Keratinocyte (primary cell): ENCODE measurements around the gene PLXNB3. TPM values are rescaled to one million over a fixed set of nuclear protein-coding genes. Genes with fewer than 3 reads are reported as not detected.

Experiments used
- DNase-seq: peaks from one replicate; pipeline ENCODE4 v3.0.0-alpha.2; 2011; ENCODE audit warnings: low read depth, missing footprints, low spot score
- FAIRE-seq: peaks from 2 replicates; lab custom pipeline; 2011; peaks lifted over from hg19 to GRCh38; lab: Jason Lieb, UNC
- H2AFZ ChIP-seq: 2 replicates; pipeline ENCODE4 v1.6.0; 2012; ENCODE audit warnings: low read length, control low read depth, inconsistent platforms; ENCODE audit not compliant: control insufficient read depth
- H3K27ac ChIP-seq: 2 replicates; pipeline ENCODE4 v1.5.1; 2011; ENCODE audit warnings: low read length; ENCODE audit not compliant: control insufficient read depth, insufficient read depth
- H3K27me3 ChIP-seq: 3 replicates; pipeline ENCODE4 v1.6.0; 2011; ENCODE audit warnings: low read length; ENCODE audit not compliant: control insufficient read depth, insufficient read depth; ENCODE audit errors: extremely low read depth
- H3K36me3 ChIP-seq, 2 experiments: 2 replicates in 1 of 2; 3 replicates in 1 of 2; pipeline ENCODE4 v1.5.1; 2011; ENCODE audit warnings: low read length in 2 of 2, mild to moderate bottlenecking in 1 of 2; ENCODE audit not compliant: control insufficient read depth in 2 of 2, insufficient read depth in 2 of 2; ENCODE audit errors: extremely low read depth in 1 of 2
- H3K4me1 ChIP-seq: 3 replicates; pipeline ENCODE4 v1.5.1; 2011; ENCODE audit warnings: low read length; ENCODE audit not compliant: control insufficient read depth, insufficient read depth; ENCODE audit errors: extremely low read depth
- H3K4me2 ChIP-seq: 3 replicates; pipeline ENCODE4 v1.6.0; 2011; ENCODE audit warnings: low read depth, low read length; ENCODE audit not compliant: control insufficient read depth, insufficient read depth; ENCODE audit errors: extremely low read depth
- H3K4me3 ChIP-seq, 3 experiments: fragments of 200-600 bp in 1 of 3; sonication (generic) in 1 of 3; 2 replicates in 2 of 3; 3 replicates in 1 of 3; pipeline ENCODE4 v1.5.1; 2011 to 2016; ENCODE audit warnings: low read length in 3 of 3, mild to moderate bottlenecking in 3 of 3, control low read depth in 2 of 3, inconsistent platforms in 1 of 3, low read depth in 1 of 3, mixed read lengths in 1 of 3, mixed run types in 1 of 3, moderate library complexity in 1 of 3; ENCODE audit not compliant: control insufficient read depth in 2 of 3, insufficient read depth in 2 of 3; ENCODE audit errors: extremely low read depth in 1 of 3
- H3K79me2 ChIP-seq: 2 replicates; pipeline ENCODE4 v1.6.0; 2012; ENCODE audit warnings: low read length; ENCODE audit not compliant: control insufficient read depth, insufficient read depth
- H3K9ac ChIP-seq: 3 replicates; pipeline ENCODE4 v1.6.0; 2011; ENCODE audit warnings: low read length; ENCODE audit not compliant: control insufficient read depth, insufficient read depth; ENCODE audit errors: extremely low read depth
- H3K9me1 ChIP-seq: 3 replicates; pipeline ENCODE4 v1.6.0; 2011; ENCODE audit warnings: low read length; ENCODE audit not compliant: control insufficient read depth, insufficient read depth; ENCODE audit errors: extremely low read depth
- H3K9me3 ChIP-seq: 2 replicates; pipeline ENCODE4 v1.5.1; 2012; ENCODE audit warnings: low read depth, low read length; ENCODE audit not compliant: control insufficient read depth
- H4K20me1 ChIP-seq: 3 replicates; pipeline ENCODE4 v1.6.0; 2011; ENCODE audit warnings: low read length; ENCODE audit not compliant: control insufficient read depth, insufficient read depth; ENCODE audit errors: extremely low read depth
- CTCF ChIP-seq, 3 experiments: IDR thresholded peaks in 1 of 3; conservative IDR thresholded peaks in 1 of 3; optimal IDR thresholded peaks in 1 of 3; 2 replicates in 2 of 3; 3 replicates in 1 of 3; pipeline versions ENCODE3 to v1.5.1; 2011; ENCODE audit warnings: low read length in 3 of 3, mild to moderate bottlenecking in 3 of 3, moderate library complexity in 2 of 3, control low read depth in 1 of 3, inconsistent platforms in 1 of 3; ENCODE audit not compliant: insufficient read depth in 2 of 3; ENCODE audit errors: extremely low read depth in 1 of 3
- EZH2 ChIP-seq: IDR thresholded peaks from one replicate; pipeline ENCODE4 v1.6.1; 2012; ENCODE audit warnings: inconsistent platforms, mild to moderate bottlenecking, low read length, moderate library complexity
- dilution Hi-C: fragments of 300-500 bp; cut with MboI; formaldehyde crosslinking; loops from one replicate; pipeline ENCODE4 v1.7.0; 2020; ENCODE audit warnings: low sequenced_read_pairs; ENCODE audit not compliant: extremely low pct_ligation_motif_present
- polyA plus RNA-seq, 5 experiments: library from polyadenylated mRNA; depleted of rRNA in 3 of 5; stranded (reverse) in 3 of 5; stranded (forward) in 1 of 5; unstranded in 1 of 5; fragments of >200 nt; gene quantifications; 1 replicate in 1 of 5; 2 replicates in 3 of 5; 3 replicates in 1 of 5; pipeline versions ENCODE4 v1.2.1 to v1.2.3, GENCODE V29; 2011 to 2012; ENCODE audit warnings: missing spikeins in 2 of 5, low read depth in 1 of 5, low replicate concordance in 1 of 5

The PLXNB3 gene
- polyA plus RNA-seq, 1 donor (not counting 4 experiments of a cell fraction or from before 2014, with no cell fraction given), result 7.2 TPM

GRCh38 chrX:153794897-153795816 is 31.1 kb downstream of the PLXNB3 start:
- Histone ChIP-seq H3K4me2 (peak overlapping the region; percentile 78), H3K27me3 (no peaks in the 10 kb centered on the region), H3K36me3 (peaks cover 5 to 9% of the 10 kb centered on the region in 2 experiments), H3K27ac (peak overlapping the region; percentile 68), H3K79me2 (peaks cover 47% of the 10 kb centered on the region), H3K9me3 (no peaks in the 10 kb centered on the region), H2AFZ (no peak overlapping the region), H3K9ac (peak overlapping the region; percentile 90), H3K4me3 (peak overlapping the region; percentile 70 to 76 (median 75)), H3K4me1 (peaks cover 14% of the 10 kb centered on the region), H3K9me1 (no peaks in the 10 kb centered on the region), H4K20me1 (no peaks in the 10 kb centered on the region)
- no peak for TF ChIP-seq CTCF (optimal IDR thresholded peaks at IDR 0.05 in 1 of 3, IDR thresholded peaks at IDR 0.05 in 1 of 3, conservative IDR thresholded peaks at IDR 0.05 in 1 of 3; ENCODE audit: extremely low read depth in 1 of 3, insufficient read depth in 2 of 3, low read length in 3 of 3)
- no peak for TF ChIP-seq EZH2
- DNase-seq, result no peak
- FAIRE-seq, result no peak
- dilution Hi-C loops, result no loop called here

- Histone ChIP-seq H3K9me3 (no peaks in the 10 kb centered on the region), H4K20me1 (no peaks in the 10 kb centered on the region), H3K9me1 (no peaks in the 10 kb centered on the region), H3K4me3 (no peak overlapping the region), H3K36me3 (peaks cover 5 to 9% of the 10 kb centered on the region in 2 experiments), H3K9ac (no peak overlapping the region), H3K4me1 (peaks cover 6% of the 10 kb centered on the region), H3K79me2 (peaks cover 36% of the 10 kb centered on the region), H3K27me3 (no peaks in the 10 kb centered on the region), H3K27ac (no peak overlapping the region), H2AFZ (no peak overlapping the region), H3K4me2 (no peak overlapping the region)
- FAIRE-seq, result no peak
- DNase-seq, result no peak
- dilution Hi-C loops, result no loop called here
- TF ChIP-seq CTCF (optimal IDR thresholded peaks at IDR 0.05 in 1 of 3, IDR thresholded peaks at IDR 0.05 in 1 of 3, conservative IDR thresholded peaks at IDR 0.05 in 1 of 3; ENCODE audit: extremely low read depth in 1 of 3, insufficient read depth in 2 of 3, low read length in 3 of 3), result no peak
- no peak for TF ChIP-seq EZH2
Measured at GRCh38 chrX:153797415-153798015, 33.5 kb downstream of the PLXNB3 start.
